GM12878 (cell line): ENCODE data around the gene AGBL5. TPM values are rescaled to one million over a fixed set of nuclear protein-coding genes. Genes with fewer than 3 reads are reported as not detected.

Experiments
- ATAC-seq: fragments of 200-7000 bp; cut with Tn5 transposase; 3 replicates; pipeline ENCODE4 v1.9.1; 2020; ENCODE audit warnings: mild to moderate bottlenecking, moderate library complexity
- BruUV-seq: library from RNA; stranded (reverse); fragments of 400-500 nt; replicated peaks from 2 replicates; lab custom pipeline; 2021; lab: Mats Ljungman, UMichigan
- CTCF ChIA-PET: fragments of 300-600 bp; sonication (Branson Sonifier 250); formaldehyde crosslinking; extraction: SDS; loops from one replicate; lab custom pipeline; 2021; ENCODE audit warnings: inconsistent platforms; lab: Yijun Ruan, JAX
- POLR2A ChIA-PET: fragments of 350-600 bp; formaldehyde crosslinking; extraction: SDS; loops from one replicate; lab custom pipeline; 2021; ENCODE audit warnings: inconsistent platforms; lab: Charles Lee
- RAD21 ChIA-PET: fragments of 300-600 bp; sonication (Branson Sonifier 250); formaldehyde crosslinking; loops from one replicate; lab custom pipeline; 2023; ENCODE audit warnings: antibody characterized with exemption; ENCODE audit not compliant: unreplicated experiment; lab: Charles Lee
- SMC1A ChIA-PET: fragments of 300-600 bp; sonication (Branson Sonifier 250); formaldehyde crosslinking; loops from one replicate; lab custom pipeline; 2023; ENCODE audit not compliant: unreplicated experiment, uncharacterized antibody; lab: Charles Lee
- DNase-seq: peaks from one replicate; pipeline ENCODE4 v3.0.0-alpha.2; 2011; ENCODE audit warnings: low read depth, low spot score
- FAIRE-seq: peaks from 3 replicates; lab custom pipeline; 2011; peaks lifted over from hg19 to GRCh38; lab: Jason Lieb, UNC
- H2AFZ ChIP-seq: 2 replicates; pipeline ENCODE4 v1.6.0; 2011; ENCODE audit warnings: low read depth, low read length, control low read depth; ENCODE audit not compliant: control insufficient read depth
- H3K27ac ChIP-seq: 2 replicates; pipeline ENCODE4 v1.5.1; 2011; ENCODE audit warnings: control low read depth; ENCODE audit not compliant: control insufficient read depth, insufficient read depth
- H3K27me3 ChIP-seq, 2 experiments: replicated peaks in 1 of 2; 2 replicates each; pipeline versions ENCODE4 v1.6.0 to v1.6.1; 2011; ENCODE audit warnings: low read length in 1 of 2; ENCODE audit not compliant: control insufficient read depth in 2 of 2, insufficient read depth in 2 of 2
- H3K36me3 ChIP-seq, 2 experiments: 2 replicates each; pipeline ENCODE4 v1.5.1; 2011; ENCODE audit warnings: low read length in 1 of 2; ENCODE audit not compliant: control insufficient read depth in 2 of 2, insufficient read depth in 2 of 2
- H3K4me1 ChIP-seq: 2 replicates; pipeline ENCODE4 v1.6.1; 2011; ENCODE audit warnings: mild to moderate bottlenecking, low read length, moderate library complexity, mixed read lengths; ENCODE audit not compliant: control insufficient read depth, insufficient read depth
- H3K4me2 ChIP-seq: 2 replicates; pipeline ENCODE4 v1.6.0; 2011; ENCODE audit warnings: control low read depth; ENCODE audit not compliant: control insufficient read depth, insufficient read depth
- H3K4me3 ChIP-seq: fragments of 200-600 bp; sonication (generic); 2 replicates; pipeline ENCODE4 v1.5.1; 2016
- H3K79me2 ChIP-seq: 2 replicates; pipeline ENCODE4 v1.6.0; 2011; ENCODE audit warnings: low read length; ENCODE audit not compliant: control insufficient read depth, insufficient read depth
- H3K9ac ChIP-seq: 2 replicates; pipeline ENCODE4 v1.8.0; 2011; ENCODE audit warnings: low read length, control low read depth, mixed read lengths; ENCODE audit not compliant: control insufficient read depth, insufficient read depth
- H3K9me3 ChIP-seq: replicated peaks from 3 replicates; pipeline ENCODE4 v1.5.1; 2011; ENCODE audit warnings: mild to moderate bottlenecking, low read length; ENCODE audit not compliant: control insufficient read depth, insufficient read depth
- H4K20me1 ChIP-seq: 2 replicates; pipeline ENCODE4 v1.6.0; 2011; ENCODE audit not compliant: control insufficient read depth, insufficient read depth
- ATF7 ChIP-seq: fragments of 450-650 bp; IDR thresholded peaks from 2 replicates; pipeline ENCODE4 v1.6.1; 2016; ENCODE audit warnings: low read depth, mild to moderate bottlenecking
- CHD4 ChIP-seq: fragments of 200-600 bp; sonication (generic); IDR thresholded peaks from 2 replicates; pipeline ENCODE4 v1.6.1; 2016; ENCODE audit warnings: mild to moderate bottlenecking
- DPF2 ChIP-seq: fragments of 450-650 bp; IDR thresholded peaks from 2 replicates; pipeline ENCODE4 v1.6.1; 2017; ENCODE audit warnings: mild to moderate bottlenecking
- NR2F1 ChIP-seq: fragments of 450-650 bp; conservative IDR thresholded peaks from 2 replicates; pipeline ENCODE4 v1.6.1; 2017; ENCODE audit warnings: mild to moderate bottlenecking
- PRDM15 ChIP-seq: fragments of 450-650 bp; formaldehyde crosslinking; IDR thresholded peaks from 2 replicates; pipeline ENCODE4 v1.4.0; 2020; ENCODE audit warnings: mild to moderate bottlenecking, moderate library complexity
- RELA ChIP-seq: fragments of 450-650 bp; IDR thresholded peaks from 2 replicates; pipeline ENCODE4 v1.8.0; 2014; ENCODE audit warnings: borderline replicate concordance; ENCODE audit not compliant: partially characterized antibody
- SMARCA5 ChIP-seq: fragments of 450-650 bp; IDR thresholded peaks from 2 replicates; pipeline ENCODE4 v1.6.1; 2017; ENCODE audit warnings: mild to moderate bottlenecking
- ZNF207 ChIP-seq: fragments of 450-650 bp; IDR thresholded peaks from 2 replicates; pipeline ENCODE4 v1.6.1; 2014; ENCODE audit warnings: antibody characterized with exemption, mild to moderate bottlenecking, borderline replicate concordance
- ZNF24 ChIP-seq: fragments of 450-650 bp; IDR thresholded peaks from 2 replicates; pipeline ENCODE4 v1.6.1; 2017; ENCODE audit warnings: antibody characterized with exemption, mild to moderate bottlenecking
- WGBS: methylation state at CpG from one replicate; pipeline ENCODE4 v1.1.6; 2016; ENCODE audit warnings: low lambda C conversion rate; ENCODE audit not compliant: insufficient replicate concordance, insufficient coverage; ENCODE audit errors: missing lambda C conversion rate; 5-methylcytosine and 5-hydroxymethylcytosine counted together
- in situ Hi-C: fragments of 300-500 bp; cut with MboI; formaldehyde crosslinking; loops from 9 replicates; pipeline ENCODE4 v1.14.3; 2018; ENCODE audit warnings: mixed read lengths
- intact Hi-C: fragments of 100-400 bp; cut with micrococcal nuclease; formaldehyde crosslinking; loops from one replicate; pipeline ENCODE4 v1.14.2; 2022; ENCODE audit not compliant: unreplicated experiment
- polyA plus RNA-seq, 11 experiments: library from polyadenylated mRNA; depleted of rRNA in 4 of 11; unstranded in 6 of 11; stranded (reverse) in 5 of 11; fragments of >200 nt; fragmentation: Nextera tagmentation in 4 of 11; fragmentation: Illumina TruSeq in 1 of 11; extraction: Ambion mirVana in 4 of 11; extraction: Trizol in 1 of 11; gene quantifications; 1 replicate in 1 of 11; 2 replicates in 10 of 11; pipeline versions ENCODE4 v1.2.1 to v1.2.3, GENCODE V29; 2011 to 2016; ENCODE audit warnings: inconsistent platforms in 2 of 11, missing spikeins in 2 of 11, low read depth in 1 of 11
- total RNA-seq, 4 experiments: library from RNA; depleted of rRNA in 3 of 4; stranded (reverse); fragments of >200 nt in 3 of 4; fragmentation: Illumina TruSeq in 1 of 4; extraction: Trizol in 1 of 4; gene quantifications; 2 replicates each; pipeline versions ENCODE4 v1.2.1 to v1.2.3, GENCODE V29; 2013 to 2021
- TF ChIP-seq, protein P1 (sequence below): IDR thresholded peaks from 2 replicates; pipeline ENCODE4 v1.6.1; 2011; ENCODE audit warnings: low read depth, low read length, improper control_type of control experiment, borderline replicate concordance

The AGBL5 gene
- total and polyA plus RNA-seq, 10 of the 15 experiments (the other 5 are each of a cell fraction or from before 2014, with no cell fraction given) = 1.9 to 28.5 (median 19.5) TPM

- ChIA-PET SMC1A (no interaction called here), CTCF (interaction anchor here (1.4 to 9.9 kb wide), 2 partner anchors 55 to 150 kb away, joined by 3 to 153 read pairs; partner anchors contain the start of gene MAPRE3), RAD21 (no interaction called here), POLR2A (no interaction called here)
- no peaks in the 10 kb centered on the region for H3K4me1 ChIP-seq
- 82% methylated on average over 7 of the region's 9 CpGs for WGBS
- no TSS peak for BruUV-seq
- ATAC-seq (no peak), DNase-seq (no peak), FAIRE-seq (no peak)
- no peaks in the 10 kb centered on the region for H4K20me1 ChIP-seq
- H2AFZ ChIP-seq = no peak overlapping the region
- H3K9me3 ChIP-seq = no peaks in the 10 kb centered on the region
- no peaks in the 10 kb centered on the region for H3K79me2 ChIP-seq
- H3K27me3 ChIP-seq = no peaks in the 10 kb centered on the region
- H3K36me3 ChIP-seq = peaks cover 0 to 3% of the 10 kb centered on the region in 2 experiments; a peak in 2 of 4 replicates
- intact Hi-C loops (loop anchor here (10.0 kb wide), 1 partner anchor 175 kb away; the partner anchor contains the start of gene DPYSL5), in situ Hi-C loops (no loop called here)
- H3K9ac ChIP-seq = no peak overlapping the region
- no peak for TF ChIP-seq ZNF207
- TF ChIP-seq DPF2 = no peak
- H3K4me2 ChIP-seq = no peak overlapping the region
- H3K4me3 ChIP-seq = no peak overlapping the region
- H3K27ac ChIP-seq = no peak overlapping the region
Observed at GRCh38 chr2:27019459-27019858, 32.0 kb upstream of the AGBL5 start.

DNA sequence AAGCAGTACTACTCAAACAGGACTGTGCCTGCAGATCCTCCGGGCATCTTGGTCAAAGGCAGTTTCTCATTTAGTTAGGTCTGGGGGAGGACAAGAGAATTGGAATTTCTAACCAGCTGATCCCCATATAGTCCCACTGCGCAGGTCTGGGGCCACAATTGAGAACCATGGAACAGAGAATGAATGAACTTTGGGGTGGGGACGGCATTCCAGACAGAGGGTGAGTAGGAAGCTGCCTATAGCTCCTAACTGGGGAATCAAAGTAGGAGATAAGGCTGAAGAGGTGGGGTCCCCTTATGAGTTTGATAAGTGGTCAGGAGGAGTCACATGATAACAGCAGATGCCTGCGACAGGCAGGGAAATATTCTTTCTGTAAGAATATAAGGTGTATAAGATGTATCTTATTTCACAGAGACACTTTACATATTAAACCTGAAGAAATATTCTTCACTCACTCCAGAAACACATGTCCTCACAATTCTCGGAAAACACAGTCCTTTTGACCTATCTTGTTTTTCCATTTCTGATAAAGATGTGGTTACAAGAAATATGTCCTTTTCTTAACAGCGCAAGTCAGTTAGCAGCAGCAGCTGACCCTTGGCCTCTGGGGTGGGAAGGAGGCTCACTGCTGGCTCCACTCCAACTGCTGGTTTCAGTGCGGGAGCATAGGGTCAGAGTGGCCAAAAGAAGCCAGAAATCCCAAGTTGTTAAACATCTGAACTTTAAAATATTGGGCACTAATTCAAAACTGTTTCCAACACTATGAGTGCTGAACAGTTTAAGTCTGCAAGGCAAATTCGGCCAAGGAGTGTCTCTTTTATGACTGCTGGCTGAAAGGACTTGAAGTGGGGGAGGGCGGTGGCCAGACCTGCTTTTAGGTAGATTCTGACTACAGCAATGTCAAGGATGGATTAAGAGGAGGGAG lies 31.3 kb upstream of the AGBL5 start:
- Histone ChIP-seq H4K20me1 (no peaks in the 10 kb centered on the region), H3K27ac (no peak overlapping the region), H3K4me2 (no peak overlapping the region), H3K4me3 (no peak overlapping the region), H3K4me1 (no peaks in the 10 kb centered on the region), H3K9ac (no peak overlapping the region), H2AFZ (no peak overlapping the region), H3K9me3 (no peaks in the 10 kb centered on the region), H3K79me2 (no peaks in the 10 kb centered on the region), H3K27me3 (no peaks in the 10 kb centered on the region), H3K36me3 (peaks cover 0 to 7% of the 10 kb centered on the region in 2 experiments; a peak in 2 of 4 replicates)
- intact Hi-C loops = loop anchor here (10.0 kb wide), 1 partner anchor 175 kb away; the partner anchor contains the start of gene DPYSL5
- ATAC-seq (no peak), DNase-seq (no peak), FAIRE-seq (no peak)
- BruUV-seq = no TSS peak
- POLR2A ChIA-PET = no interaction called here
- CTCF ChIA-PET = interaction anchor here (0.7 to 9.9 kb wide), 3 partner anchors 56 to 174 kb away, joined by 3 to 153 read pairs (median 3); partner anchors contain the start of gene MAPRE3
- in situ Hi-C loops = no loop called here
- SMC1A ChIA-PET = no interaction called here
- RAD21 ChIA-PET = no interaction called here
- 87% methylated on average over 9 of the region's 9 CpGs for WGBS
- TF ChIP-seq PRDM15 (CRISPR knock-in tag) (no peak), ZNF24 (no peak), NR2F1 (no peak), RELA (no peak), SMARCA5 (no peak), CHD4 (no peak), ATF7 (no peak)
- TF ChIP-seq, protein P1, sequence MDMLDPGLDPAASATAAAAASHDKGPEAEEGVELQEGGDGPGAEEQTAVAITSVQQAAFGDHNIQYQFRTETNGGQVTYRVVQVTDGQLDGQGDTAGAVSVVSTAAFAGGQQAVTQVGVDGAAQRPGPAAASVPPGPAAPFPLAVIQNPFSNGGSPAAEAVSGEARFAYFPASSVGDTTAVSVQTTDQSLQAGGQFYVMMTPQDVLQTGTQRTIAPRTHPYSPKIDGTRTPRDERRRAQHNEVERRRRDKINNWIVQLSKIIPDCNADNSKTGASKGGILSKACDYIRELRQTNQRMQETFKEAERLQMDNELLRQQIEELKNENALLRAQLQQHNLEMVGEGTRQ = no peak
